Esophagus muscularis mucosa (tissue), 4 donors: ENCODE data around the gene PLXDC1. TPM values are rescaled to one million over a fixed set of nuclear protein-coding genes. Genes with fewer than 3 reads are reported as not detected.

Experiments
- DNase-seq: peaks from one replicate; pipeline ENCODE4 v3.0.0-alpha.2; 2017; ENCODE audit errors: extremely low spot score
- H3K27ac ChIP-seq, 4 donors: fragments of 200-600 bp; sonication (generic); replicated peaks in 1 of 4; 1 replicate in 3 of 4; 2 replicates in 1 of 4; pipeline ENCODE4 v1.5.1; 2016 to 2019; ENCODE audit warnings: mild to moderate bottlenecking in 1 of 4
- H3K27me3 ChIP-seq, 4 donors: fragments of 200-600 bp; sonication (generic); one replicate each; pipeline versions ENCODE4 v1.5.1 to v1.6.0; 2016 to 2019
- H3K36me3 ChIP-seq, 4 donors: fragments of 200-600 bp; sonication (generic); one replicate each; pipeline ENCODE4 v1.5.1; 2016 to 2019
- H3K4me1 ChIP-seq, 4 donors: fragments of 200-600 bp; sonication (generic); one replicate each; pipeline ENCODE4 v1.5.1; 2016 to 2019
- H3K4me3 ChIP-seq, 4 donors: fragments of 200-600 bp; sonication (generic); 1 replicate in 2 of 4; 2 replicates in 2 of 4; pipeline ENCODE4 v1.5.1; 2016 to 2019; ENCODE audit warnings: mild to moderate bottlenecking in 4 of 4, moderate library complexity in 1 of 4
- H3K9me3 ChIP-seq, 4 donors: fragments of 200-600 bp; sonication (generic); 1 replicate in 3 of 4; 2 replicates in 1 of 4; pipeline ENCODE4 v1.5.1; 2016 to 2019
- CTCF ChIP-seq, 3 experiments: fragments of 200-600 bp in 2 of 3; fragments of 450-650 bp in 1 of 3; sonication (generic) in 2 of 3; IDR thresholded peaks; one replicate each; pipeline ENCODE4 v1.5.1; 2017 to 2019; ENCODE audit warnings: antibody characterized with exemption in 3 of 3, mild to moderate bottlenecking in 2 of 3, moderate library complexity in 1 of 3
- EP300 ChIP-seq: sonication (generic); formaldehyde crosslinking; IDR thresholded peaks from one replicate; pipeline ENCODE4 v1.6.1; 2017; ENCODE audit warnings: antibody characterized with exemption
- POLR2A ChIP-seq: fragments of 450-650 bp; IDR thresholded peaks from one replicate; pipeline ENCODE4 v1.6.1; 2017; ENCODE audit warnings: antibody characterized with exemption, moderate library complexity, mild to moderate bottlenecking, low read depth
- POLR2AphosphoS5 ChIP-seq, 2 donors: sonication (generic); formaldehyde crosslinking; IDR thresholded peaks; one replicate each; pipeline ENCODE4 v1.6.1; 2017; ENCODE audit warnings: antibody characterized with exemption in 2 of 2
- WGBS: methylation state at CpG from one replicate; pipeline ENCODE4 v1.1.5; 2018; 5-methylcytosine and 5-hydroxymethylcytosine counted together
- intact Hi-C: fragments of 100-400 bp; cut with DNase I; formaldehyde crosslinking; loops from one replicate; pipeline ENCODE4 v1.15.1; 2023
- total RNA-seq, 4 donors: library from RNA; depleted of rRNA; stranded (reverse); fragments of >200 nt; gene quantifications; one replicate each; pipeline versions ENCODE4 v1.1.0 to v1.2.1, GENCODE V29; 2016

The PLXDC1 gene
- total RNA-seq, 4 donors from 2014 or later: 7.5 to 17.0 (median 11.0) TPM

- WGBS: 55% methylated on average over 8 of the region's 8 CpGs
- peaks cover 0 to 36% (median 27%) of the 10 kb centered on the region in 4 donors for H3K36me3 ChIP-seq
- H3K9me3 ChIP-seq: no peaks in the 10 kb centered on the region
- intact Hi-C loops: no loop called here
- no peaks in the 10 kb centered on the region for H3K27me3 ChIP-seq
- peak overlapping the region in 3 of 4 donors; percentile 80 to 93 (median 89) for H3K4me3 ChIP-seq
- no peak for DNase-seq
- no peak for TF ChIP-seq POLR2AphosphoS5 (IDR thresholded peaks at IDR 0.05)
- no peak for TF ChIP-seq EP300
- no peak for TF ChIP-seq CTCF (IDR thresholded peaks at IDR 0.05)
- TF ChIP-seq POLR2A: no peak
- peaks cover 34 to 65% (median 55%) of the 10 kb centered on the region in 4 donors for H3K4me1 ChIP-seq
- H3K27ac ChIP-seq: peak overlapping the region; percentile 60 to 95 (median 90)
These were observed 44.2 kb upstream of the PLXDC1 start for GRCh38 chr17:39195568-39196160.

- Histone ChIP-seq H3K27me3 (no peaks in the 10 kb centered on the region), H3K4me3 (no peak overlapping the region), H3K36me3 (peaks cover 0 to 42% (median 33%) of the 10 kb centered on the region in 4 donors), H3K27ac (peak overlapping the region; percentile 41 to 93 (median 52)), H3K4me1 (peaks cover 34 to 63% (median 55%) of the 10 kb centered on the region in 4 donors), H3K9me3 (no peaks in the 10 kb centered on the region)
- WGBS: 57% methylated on average over 7 of the region's 10 CpGs
- TF ChIP-seq CTCF (IDR thresholded peaks at IDR 0.05): no peak
- TF ChIP-seq EP300: no peak
- TF ChIP-seq POLR2AphosphoS5 (IDR thresholded peaks at IDR 0.05): no peak
- no peak for TF ChIP-seq POLR2A
- DNase-seq: no peak
- intact Hi-C loops: no loop called here
These were observed 43.6 kb upstream of the PLXDC1 start for GRCh38 chr17:39194985-39195524.

GRCh38 chr17:39194089-39194984 is 42.9 kb upstream of the PLXDC1 start:
- Histone ChIP-seq H3K9me3 (no peaks in the 10 kb centered on the region), H3K27ac (peak overlapping the region; percentile 41 to 93 (median 52)), H3K4me3 (no peak overlapping the region), H3K27me3 (no peaks in the 10 kb centered on the region), H3K4me1 (peaks cover 30 to 60% (median 52%) of the 10 kb centered on the region in 4 donors), H3K36me3 (peaks cover 0 to 49% (median 38%) of the 10 kb centered on the region in 4 donors)
- intact Hi-C loops: no loop called here
- 50% methylated on average over 17 of the region's 20 CpGs for WGBS
- no peak for DNase-seq
- TF ChIP-seq CTCF (IDR thresholded peaks at IDR 0.05) (peak; percentile 26 to 41 (median 36)), EP300 (no peak), POLR2A (no peak), POLR2AphosphoS5 (IDR thresholded peaks at IDR 0.05) (no peak)

- H3K36me3 ChIP-seq: peaks cover 0 to 59% (median 45%) of the 10 kb centered on the region in 4 donors
- H3K4me1 ChIP-seq: peaks cover 24 to 53% (median 42%) of the 10 kb centered on the region in 4 donors
- no peak overlapping the region for H3K27ac ChIP-seq
- TF ChIP-seq POLR2AphosphoS5 (IDR thresholded peaks at IDR 0.05): no peak
- no peak for TF ChIP-seq POLR2A
- TF ChIP-seq CTCF (IDR thresholded peaks at IDR 0.05): no peak
- TF ChIP-seq EP300: no peak
- H3K27me3 ChIP-seq: no peaks in the 10 kb centered on the region
- no peaks in the 10 kb centered on the region for H3K9me3 ChIP-seq
- WGBS: 92% methylated on average over 5 of the region's 10 CpGs
- H3K4me3 ChIP-seq: no peak overlapping the region
- DNase-seq: no peak
- intact Hi-C loops: no loop called here
These were observed 41.9 kb upstream of the PLXDC1 start for GRCh38 chr17:39193346-39193745.
